ENCODE data around the gene AFP.
A peak's percentile ranks its signal among the peaks of the same experiment; 100 is the strongest.
"Not testable (repeated sequence)": the region's sequence is repeated elsewhere in the genome, so short reads cannot be mapped to it uniquely, and the experiment has no call there.

AFP gene

DNA sequence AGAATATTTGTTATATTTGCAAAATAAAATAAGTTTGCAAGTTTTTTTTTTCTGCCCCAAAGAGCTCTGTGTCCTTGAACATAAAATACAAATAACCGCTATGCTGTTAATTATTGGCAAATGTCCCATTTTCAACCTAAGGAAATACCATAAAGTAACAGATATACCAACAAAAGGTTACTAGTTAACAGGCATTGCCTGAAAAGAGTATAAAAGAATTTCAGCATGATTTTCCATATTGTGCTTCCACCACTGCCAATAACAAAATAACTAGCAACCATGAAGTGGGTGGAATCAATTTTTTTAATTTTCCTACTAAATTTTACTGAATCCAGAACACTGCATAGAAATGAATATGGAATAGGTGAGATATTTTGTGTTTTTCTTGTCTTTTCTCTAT lies at the start of gene AFP:
Gene AFP, plus strand, starts transcription at position 238 of the 400 bp plus-strand sequence. Its CDS starts 42 bp downstream, at position 280.
- DNase-seq (ENCODE audit: low spot score): no peak

GRCh38 chr4:73387552-73387951 lies 48.5 kb upstream of the AFP start:
- no peak for DNase-seq (ENCODE audit: low spot score)

DNA sequence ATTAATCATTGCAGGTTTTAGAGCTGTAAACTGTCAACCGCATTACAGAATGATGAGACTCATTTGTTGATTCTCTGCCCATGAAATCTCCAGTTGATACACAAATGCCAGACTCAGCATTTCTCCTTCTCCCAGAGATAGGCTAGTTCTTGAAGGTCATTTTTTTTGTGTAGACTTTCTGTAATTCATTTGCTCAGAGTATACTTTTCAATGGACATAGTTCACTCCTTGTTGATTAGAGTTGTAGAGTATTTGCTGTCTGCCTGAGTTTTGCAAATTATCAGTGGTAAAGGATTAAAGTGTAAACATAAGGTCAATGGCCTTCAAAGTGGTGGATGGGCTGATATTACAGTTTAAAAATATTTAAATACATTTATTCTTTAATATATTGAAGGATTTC lies 47.1 kb upstream of the AFP start:
- peak; percentile 4 for DNase-seq (ENCODE audit: low spot score)

- not testable (repeated sequence) for DNase-seq (ENCODE audit: low spot score)
These were observed 46.4 kb upstream of the AFP start for GRCh38 chr4:73389663-73390062.

DNA sequence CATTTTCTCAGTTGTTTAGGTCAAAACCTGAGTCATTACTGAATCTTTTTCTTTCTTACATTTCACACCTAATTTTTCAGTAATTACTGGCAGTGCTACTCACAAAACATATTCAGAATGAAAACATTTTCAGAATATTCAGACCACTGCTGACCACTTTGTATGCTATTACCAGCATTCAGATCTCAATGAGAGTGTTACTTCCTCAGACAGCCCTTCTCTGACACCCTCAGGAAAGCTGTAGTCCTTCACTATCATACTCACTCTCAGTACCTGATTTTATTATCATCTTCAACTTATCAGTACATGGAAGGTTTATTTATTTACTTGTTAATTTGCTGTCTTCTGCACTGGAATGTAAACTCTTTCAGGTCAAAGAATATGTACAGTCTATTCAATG lies 44.2 kb upstream of the AFP start:
- DNase-seq (ENCODE audit: low spot score): no peak

DNA sequence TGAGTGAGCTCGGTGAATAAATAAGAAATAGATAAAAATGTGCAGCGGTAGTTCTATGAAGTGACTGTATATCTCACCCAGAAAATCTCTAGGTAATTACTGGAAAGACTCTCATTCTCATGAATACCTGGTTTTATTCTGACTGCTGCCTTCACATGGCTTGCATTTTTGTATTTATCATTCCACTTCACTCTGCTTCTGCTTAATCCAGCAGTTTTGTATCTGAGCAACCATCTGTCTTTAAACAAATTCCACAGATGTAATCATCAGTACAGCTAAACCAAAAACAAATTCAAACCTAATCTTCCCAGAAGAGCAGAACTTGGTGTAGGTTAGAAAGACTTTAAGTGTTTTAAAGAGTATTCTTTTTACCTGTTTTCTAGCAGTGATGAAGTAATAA lies 43.1 kb upstream of the AFP start:
- DNase-seq (ENCODE audit: low spot score): no peak

DNA sequence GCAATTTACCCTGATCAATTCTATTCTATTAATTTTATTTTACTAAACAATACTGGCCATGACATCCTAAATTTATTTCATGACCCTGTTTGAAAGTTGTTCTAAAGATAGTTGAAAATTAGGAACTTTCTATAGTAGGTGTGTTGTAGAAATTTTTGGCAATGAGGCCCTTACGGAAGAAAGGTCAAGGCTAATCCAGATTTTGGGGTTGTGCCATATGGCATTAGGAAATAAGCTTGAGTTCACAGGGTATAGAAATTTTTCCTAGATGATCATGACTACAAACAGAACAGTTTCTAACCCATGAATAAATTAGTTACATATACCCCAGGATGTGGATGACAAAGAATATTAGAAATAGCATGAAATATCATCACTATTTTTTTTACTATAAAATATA lies 39.7 kb upstream of the AFP start:
- no peak for DNase-seq (ENCODE audit: low spot score)

GRCh38 chr4:73396993-73397972 lies 38.7 kb upstream of the AFP start:
- no peak for DNase-seq (ENCODE audit: low spot score)

DNA sequence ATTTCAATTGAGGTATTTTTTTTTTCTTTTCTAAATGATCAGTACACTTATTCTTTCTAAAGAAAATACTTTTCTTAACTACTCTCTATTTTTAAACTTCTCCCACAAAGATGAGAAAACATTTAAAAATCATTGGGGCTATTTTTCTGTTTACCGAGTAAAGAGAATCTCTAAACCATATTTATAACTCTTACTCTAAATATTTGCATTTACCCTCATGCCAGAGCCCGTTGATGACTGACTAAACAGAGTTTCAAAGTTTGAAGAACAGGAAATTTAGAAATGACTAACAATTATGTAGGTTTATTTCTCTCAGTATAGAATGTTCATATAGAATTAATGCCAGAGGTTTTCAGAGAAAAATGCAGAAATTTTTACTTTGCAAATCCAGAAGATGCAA lies 34.6 kb upstream of the AFP start:
- DNase-seq (ENCODE audit: low spot score): no peak

GRCh38 chr4:73404042-73404441 lies 32.0 kb upstream of the AFP start, which contains the start of gene ALB:
ALB (plus strand) TSS chr4:73404287; CDS start chr4:73404328, 41 bp downstream.
- no peak for DNase-seq (ENCODE audit: low spot score)

DNA sequence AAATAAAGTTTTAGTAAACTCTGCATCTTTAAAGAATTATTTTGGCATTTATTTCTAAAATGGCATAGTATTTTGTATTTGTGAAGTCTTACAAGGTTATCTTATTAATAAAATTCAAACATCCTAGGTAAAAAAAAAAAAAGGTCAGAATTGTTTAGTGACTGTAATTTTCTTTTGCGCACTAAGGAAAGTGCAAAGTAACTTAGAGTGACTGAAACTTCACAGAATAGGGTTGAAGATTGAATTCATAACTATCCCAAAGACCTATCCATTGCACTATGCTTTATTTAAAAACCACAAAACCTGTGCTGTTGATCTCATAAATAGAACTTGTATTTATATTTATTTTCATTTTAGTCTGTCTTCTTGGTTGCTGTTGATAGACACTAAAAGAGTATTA lies 31.6 kb upstream of the AFP start:
- DNase-seq (ENCODE audit: low spot score): no peak

- no peak for DNase-seq (ENCODE audit: low spot score)
These were observed 30.9 kb upstream of the AFP start for GRCh38 chr4:73405138-73405537.

DNA sequence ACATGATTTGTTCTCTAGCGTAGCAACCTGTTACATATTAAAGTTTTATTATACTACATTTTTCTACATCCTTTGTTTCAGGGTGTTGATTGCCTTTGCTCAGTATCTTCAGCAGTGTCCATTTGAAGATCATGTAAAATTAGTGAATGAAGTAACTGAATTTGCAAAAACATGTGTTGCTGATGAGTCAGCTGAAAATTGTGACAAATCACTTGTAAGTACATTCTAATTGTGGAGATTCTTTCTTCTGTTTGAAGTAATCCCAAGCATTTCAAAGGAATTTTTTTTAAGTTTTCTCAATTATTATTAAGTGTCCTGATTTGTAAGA lies 29.5 kb upstream of the AFP start:
- DNase-seq (ENCODE audit: low spot score): no peak

DNA sequence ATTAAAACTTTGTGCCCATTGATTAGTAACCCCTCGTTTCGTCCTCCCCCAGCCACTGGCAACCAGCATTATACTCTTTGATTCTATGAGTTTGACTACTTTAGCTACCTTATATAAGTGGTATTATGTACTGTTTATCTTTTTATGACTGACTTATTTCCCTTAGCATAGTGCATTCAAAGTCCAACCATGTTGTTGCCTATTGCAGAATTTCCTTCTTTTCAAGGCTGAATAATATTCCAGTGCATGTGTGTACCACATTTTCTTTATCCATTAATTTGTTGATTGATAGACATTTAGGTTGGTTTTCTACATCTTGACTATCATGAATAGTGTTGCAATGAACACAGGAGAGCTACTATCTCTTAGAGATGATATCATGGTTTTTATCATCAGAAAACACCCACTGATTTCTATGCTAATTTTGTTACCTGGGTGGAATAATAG lies 28.8 kb upstream of the AFP start:
- DNase-seq (ENCODE audit: low spot score): no peak

DNA sequence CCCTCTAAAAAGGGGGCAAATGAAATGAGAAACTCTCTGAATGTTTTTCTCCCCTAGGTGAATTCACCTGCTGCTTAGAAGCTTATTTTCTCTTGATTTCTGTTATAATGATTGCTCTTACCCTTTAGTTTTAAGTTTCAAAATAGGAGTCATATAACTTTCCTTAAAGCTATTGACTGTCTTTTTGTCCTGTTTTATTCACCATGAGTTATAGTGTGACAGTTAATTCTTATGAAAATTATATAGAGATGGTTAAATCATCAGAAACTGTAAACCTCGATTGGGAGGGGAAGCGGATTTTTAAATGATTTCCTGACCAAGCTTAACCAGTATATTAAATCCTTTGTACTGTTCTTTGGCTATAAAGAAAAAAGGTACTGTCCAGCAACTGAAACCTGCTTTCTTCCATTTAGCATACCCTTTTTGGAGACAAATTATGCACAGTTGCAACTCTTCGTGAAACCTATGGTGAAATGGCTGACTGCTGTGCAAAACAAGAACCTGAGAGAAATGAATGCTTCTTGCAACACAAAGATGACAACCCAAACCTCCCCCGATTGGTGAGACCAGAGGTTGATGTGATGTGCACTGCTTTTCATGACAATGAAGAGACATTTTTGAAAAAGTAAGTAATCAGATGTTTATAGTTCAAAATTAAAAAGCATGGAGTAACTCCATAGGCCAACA lies 27.7 kb upstream of the AFP start:
- no peak for DNase-seq (ENCODE audit: low spot score)

- no peak for DNase-seq (ENCODE audit: low spot score)
These were observed 26.8 kb upstream of the AFP start for GRCh38 chr4:73409012-73409862.

DNA sequence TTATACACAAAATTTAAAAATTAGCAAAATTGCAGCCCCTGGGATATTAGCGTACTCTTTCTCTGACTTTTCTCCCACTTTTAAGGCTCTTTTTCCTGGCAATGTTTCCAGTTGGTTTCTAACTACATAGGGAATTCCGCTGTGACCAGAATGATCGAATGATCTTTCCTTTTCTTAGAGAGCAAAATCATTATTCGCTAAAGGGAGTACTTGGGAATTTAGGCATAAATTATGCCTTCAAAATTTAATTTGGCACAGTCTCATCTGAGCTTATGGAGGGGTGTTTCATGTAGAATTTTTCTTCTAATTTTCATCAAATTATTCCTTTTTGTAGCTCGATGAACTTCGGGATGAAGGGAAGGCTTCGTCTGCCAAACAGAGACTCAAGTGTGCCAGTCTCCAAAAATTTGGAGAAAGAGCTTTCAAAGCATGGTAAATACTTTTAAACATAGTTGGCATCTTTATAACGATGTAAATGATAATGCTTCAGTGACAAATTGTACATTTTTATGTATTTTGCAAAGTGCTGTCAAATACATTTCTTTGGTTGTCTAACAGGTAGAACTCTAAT lies 26.0 kb upstream of the AFP start:
- no peak for DNase-seq (ENCODE audit: low spot score)

DNA sequence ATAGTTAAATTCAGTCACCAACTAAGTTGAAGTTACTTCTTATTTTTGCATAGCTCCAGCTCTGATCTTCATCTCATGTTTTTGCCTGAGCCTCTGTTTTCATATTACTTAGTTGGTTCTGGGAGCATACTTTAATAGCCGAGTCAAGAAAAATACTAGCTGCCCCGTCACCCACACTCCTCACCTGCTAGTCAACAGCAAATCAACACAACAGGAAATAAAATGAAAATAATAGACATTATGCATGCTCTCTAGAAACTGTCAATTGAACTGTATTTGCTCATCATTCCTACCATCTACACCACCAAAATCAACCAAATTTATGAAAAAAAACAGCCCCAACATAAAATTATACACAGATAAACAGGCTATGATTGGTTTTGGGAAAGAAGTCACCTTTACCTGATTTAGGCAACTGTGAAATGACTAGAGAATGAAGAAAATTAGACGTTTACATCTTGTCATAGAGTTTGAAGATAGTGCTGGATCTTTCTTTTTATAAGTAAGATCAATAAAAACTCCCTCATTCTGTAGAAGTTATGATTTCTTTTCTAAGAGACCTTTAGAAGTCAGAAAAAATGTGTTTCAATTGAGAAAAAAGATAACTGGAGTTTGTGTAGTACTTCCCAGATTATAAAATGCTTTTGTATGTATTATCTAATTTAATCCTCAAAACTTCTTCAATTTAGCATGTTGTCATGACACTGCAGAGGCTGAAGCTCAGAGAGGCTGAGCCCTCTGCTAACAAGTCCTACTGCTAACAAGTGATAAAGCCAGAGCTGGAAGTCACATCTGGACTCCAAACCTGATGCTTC lies 24.9 kb upstream of the AFP start:
- no peak for DNase-seq (ENCODE audit: low spot score)

DNA sequence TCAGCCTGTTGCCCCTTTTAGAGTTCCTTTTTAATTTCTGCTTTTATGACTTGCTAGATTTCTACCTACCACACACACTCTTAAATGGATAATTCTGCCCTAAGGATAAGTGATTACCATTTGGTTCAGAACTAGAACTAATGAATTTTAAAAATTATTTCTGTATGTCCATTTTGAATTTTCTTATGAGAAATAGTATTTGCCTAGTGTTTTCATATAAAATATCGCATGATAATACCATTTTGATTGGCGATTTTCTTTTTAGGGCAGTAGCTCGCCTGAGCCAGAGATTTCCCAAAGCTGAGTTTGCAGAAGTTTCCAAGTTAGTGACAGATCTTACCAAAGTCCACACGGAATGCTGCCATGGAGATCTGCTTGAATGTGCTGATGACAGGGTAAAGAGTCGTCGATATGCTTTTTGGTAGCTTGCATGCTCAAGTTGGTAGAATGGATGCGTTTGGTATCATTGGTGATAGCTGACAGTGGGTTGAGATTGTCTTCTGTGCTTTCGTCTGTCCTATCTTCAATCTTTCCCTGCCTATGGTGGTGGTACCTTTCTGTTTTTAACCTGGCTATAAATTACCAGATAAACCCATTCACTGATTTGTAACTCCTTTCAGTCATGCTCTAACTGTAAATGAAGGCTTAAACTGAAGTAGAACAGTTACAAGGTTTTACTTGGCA lies 24.1 kb upstream of the AFP start:
- no peak for DNase-seq (ENCODE audit: low spot score)

DNA sequence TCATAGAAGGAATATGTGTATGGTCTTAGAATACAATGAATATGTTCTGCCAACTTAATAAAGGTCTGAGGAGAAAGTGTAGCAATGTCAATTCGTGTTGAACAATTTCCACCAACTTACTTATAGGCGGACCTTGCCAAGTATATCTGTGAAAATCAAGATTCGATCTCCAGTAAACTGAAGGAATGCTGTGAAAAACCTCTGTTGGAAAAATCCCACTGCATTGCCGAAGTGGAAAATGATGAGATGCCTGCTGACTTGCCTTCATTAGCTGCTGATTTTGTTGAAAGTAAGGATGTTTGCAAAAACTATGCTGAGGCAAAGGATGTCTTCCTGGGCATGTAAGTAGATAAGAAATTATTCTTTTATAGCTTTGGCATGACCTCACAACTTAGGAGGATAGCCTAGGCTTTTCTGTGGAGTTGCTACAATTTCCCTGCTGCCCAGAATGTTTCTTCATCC lies 22.7 kb upstream of the AFP start:
- no peak for DNase-seq (ENCODE audit: low spot score)

DNA sequence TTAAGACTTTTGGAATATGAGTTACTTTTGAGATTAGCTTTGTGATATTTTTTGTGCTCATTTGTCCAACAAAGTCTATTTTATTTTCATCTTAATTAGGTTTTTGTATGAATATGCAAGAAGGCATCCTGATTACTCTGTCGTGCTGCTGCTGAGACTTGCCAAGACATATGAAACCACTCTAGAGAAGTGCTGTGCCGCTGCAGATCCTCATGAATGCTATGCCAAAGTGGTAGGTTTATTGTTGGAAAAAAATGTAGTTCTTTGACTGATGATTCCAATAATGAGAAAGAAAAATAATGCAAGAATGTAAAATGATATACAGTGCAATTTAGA lies 21.1 kb upstream of the AFP start:
- no peak for DNase-seq (ENCODE audit: low spot score)
